Activated naive CD4-positive, alpha-beta T cell treated with anti-CD3 and anti-CD28 coated beads for 36 hours (primary cell): ENCODE data around the gene CREM. TPM values are rescaled to one million over a fixed set of nuclear protein-coding genes. Genes with fewer than 3 reads are reported as not detected.
A peak's percentile ranks its signal among the peaks of the same experiment; 100 is the strongest.

Experiments used
- CTCF ChIA-PET: fragments of 350-600 bp; sonication (Branson Sonifier 250); formaldehyde crosslinking; loops from one replicate; lab custom pipeline; 2021; ENCODE audit warnings: antibody characterized with exemption; lab: Charles Lee
- DNase-seq: peaks from one replicate; pipeline ENCODE4 v3.0.0-alpha.2; 2020
- H3K27ac Mint-ChIP-seq: one replicate; pipeline ENCODE4 v1.8.0; 2021; ENCODE audit warnings: mild to moderate bottlenecking, mixed read lengths
- H3K27me3 Mint-ChIP-seq: one replicate; pipeline ENCODE4 v1.8.0; 2021; ENCODE audit warnings: low read depth, mixed read lengths
- H3K36me3 Mint-ChIP-seq: one replicate; pipeline ENCODE4 v1.8.0; 2021; ENCODE audit warnings: low read depth, mixed read lengths
- H3K4me1 Mint-ChIP-seq: one replicate; pipeline ENCODE4 v1.8.0; 2021; ENCODE audit warnings: low read depth, mixed read lengths
- H3K4me3 Mint-ChIP-seq: one replicate; pipeline ENCODE4 v1.8.0; 2021; ENCODE audit warnings: mild to moderate bottlenecking, moderate library complexity, mixed read lengths
- H3K9me3 Mint-ChIP-seq: one replicate; pipeline ENCODE4 v1.8.0; 2021; ENCODE audit warnings: mixed read lengths
- intact Hi-C: fragments of 100-400 bp; cut with micrococcal nuclease; formaldehyde crosslinking; loops from one replicate; pipeline ENCODE4 v1.15.1; 2023
- total RNA-seq, 2 experiments: library from RNA; stranded (reverse); gene quantifications; one replicate each; pipeline ENCODE4 v1.2.3, GENCODE V29; 2021

The CREM gene
- total RNA-seq, 2 experiments from 2014 or later = 107 to 111 TPM

DNA sequence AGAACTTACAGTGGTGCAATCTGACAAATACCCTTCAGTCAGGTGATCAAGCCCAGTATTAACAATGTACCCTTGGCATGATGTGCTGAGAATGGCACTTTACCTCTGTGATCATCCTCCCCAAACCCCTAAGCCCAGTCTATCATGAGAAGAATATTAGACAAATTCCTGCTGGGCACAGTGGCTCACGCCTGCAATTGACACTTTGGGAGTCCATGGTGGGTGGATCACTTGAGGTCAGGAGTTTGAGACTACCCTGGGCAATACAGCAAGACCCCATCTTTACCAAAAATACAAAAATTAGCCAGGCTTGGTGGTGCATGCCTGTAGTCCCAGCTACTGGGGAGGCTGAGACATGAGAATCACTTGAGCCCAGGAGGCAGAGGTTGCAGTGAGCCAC is 29.1 kb upstream of the CREM start:
- DNase-seq = no peak
- Mint-ChIP-seq H3K27ac (no peak overlapping the region), H3K4me3 (no peak overlapping the region), H3K36me3 (no peaks in the 10 kb centered on the region), H3K9me3 (peaks cover 2% of the 10 kb centered on the region), H3K4me1 (no peaks in the 10 kb centered on the region), H3K27me3 (no peaks in the 10 kb centered on the region)
- intact Hi-C loops = loop anchor here (10.0 kb wide), 1 partner anchor 433 kb away; no protein-coding TSS in a partner anchor
- CTCF ChIA-PET = no interaction called here

DNA sequence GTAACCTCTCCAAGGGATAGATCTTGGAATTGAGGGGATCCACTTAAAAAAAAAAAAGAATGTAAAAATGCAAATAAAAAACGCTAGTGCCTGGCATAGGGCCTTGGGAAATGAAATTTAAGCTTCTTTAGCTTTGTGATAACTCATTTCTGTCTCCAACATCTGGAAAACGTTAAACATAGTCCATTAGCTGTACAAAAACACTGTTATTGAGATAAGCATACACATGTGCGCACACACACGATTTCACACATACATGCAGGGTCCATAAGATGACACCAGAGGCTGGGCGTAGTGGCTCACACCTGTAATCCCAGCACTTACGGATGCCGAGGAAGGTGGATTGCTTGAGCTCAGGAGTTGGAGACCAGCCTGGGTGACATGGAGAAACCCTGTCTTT is 22.8 kb upstream of the CREM start:
- no peaks in the 10 kb centered on the region for H3K9me3 Mint-ChIP-seq
- no peaks in the 10 kb centered on the region for H3K36me3 Mint-ChIP-seq
- CTCF ChIA-PET = interaction anchor here (0.7 to 1.0 kb wide), 2 partner anchors 19 to 398 kb away, joined by 3 to 4 read pairs; no protein-coding TSS in a partner anchor
- H3K4me3 Mint-ChIP-seq = no peak overlapping the region
- H3K4me1 Mint-ChIP-seq = no peaks in the 10 kb centered on the region
- no peak overlapping the region for H3K27ac Mint-ChIP-seq
- no peaks in the 10 kb centered on the region for H3K27me3 Mint-ChIP-seq
- intact Hi-C loops = no loop called here
- DNase-seq = no peak

DNA sequence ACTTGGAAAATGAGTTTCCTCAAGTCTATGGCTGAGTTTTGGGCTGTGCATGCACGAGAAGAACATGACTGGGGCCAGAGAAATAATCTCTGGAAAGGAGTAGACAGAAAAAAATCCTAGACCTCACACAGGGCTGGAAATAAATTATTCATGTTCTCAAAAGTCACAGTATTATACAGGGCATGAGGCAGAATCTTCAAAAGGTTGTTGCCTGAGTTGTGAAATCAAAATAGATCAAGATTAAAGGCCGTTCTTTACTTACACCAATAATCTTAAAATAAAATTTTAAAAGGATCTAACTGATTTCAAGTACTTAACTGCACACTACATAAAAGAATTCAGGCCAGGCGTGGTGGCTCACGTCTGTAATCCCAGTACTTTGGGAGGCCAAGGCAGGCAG is 14.1 kb upstream of the CREM start:
- Mint-ChIP-seq H3K4me1 (no peaks in the 10 kb centered on the region), H3K9me3 (no peaks in the 10 kb centered on the region), H3K36me3 (no peaks in the 10 kb centered on the region), H3K27ac (no peak overlapping the region), H3K27me3 (no peaks in the 10 kb centered on the region), H3K4me3 (no peak overlapping the region)
- CTCF ChIA-PET = interaction anchor here (2.0 kb wide), 1 partner anchor 14 kb away, joined by 7 read pairs; the partner anchor contains the start of gene CREM
- no peak for DNase-seq
- intact Hi-C loops = no loop called here

DNA sequence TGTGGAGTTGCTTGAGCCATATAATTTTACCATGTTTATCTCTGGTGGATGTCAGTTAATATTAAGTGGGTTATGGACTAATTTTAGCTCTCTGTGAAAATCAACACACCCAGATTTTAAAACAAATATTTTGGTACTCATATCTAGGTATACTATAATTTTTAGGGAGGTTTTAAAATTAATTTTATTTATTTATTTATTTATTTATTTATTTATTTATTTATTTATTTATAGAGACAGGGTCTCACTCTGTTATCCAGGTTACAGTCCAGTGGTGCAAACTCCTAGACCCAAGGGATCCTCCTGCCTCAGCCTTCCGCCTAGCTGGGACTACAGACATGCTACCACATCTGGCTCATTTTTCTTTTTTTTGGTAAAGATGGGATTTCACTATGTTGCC is 7.3 kb upstream of the CREM start:
- peaks cover 10% of the 10 kb centered on the region for H3K4me1 Mint-ChIP-seq
- intact Hi-C loops = no loop called here
- no peak for DNase-seq
- H3K36me3 Mint-ChIP-seq = no peaks in the 10 kb centered on the region
- CTCF ChIA-PET = interaction anchor here (0.6 to 11.0 kb wide), 13 partner anchors 14 to 443 kb away, joined by 3 to 223 read pairs (median 4); no protein-coding TSS in a partner anchor
- no peak overlapping the region for H3K27ac Mint-ChIP-seq
- no peak overlapping the region for H3K4me3 Mint-ChIP-seq
- H3K9me3 Mint-ChIP-seq = no peaks in the 10 kb centered on the region
- no peaks in the 10 kb centered on the region for H3K27me3 Mint-ChIP-seq

DNA sequence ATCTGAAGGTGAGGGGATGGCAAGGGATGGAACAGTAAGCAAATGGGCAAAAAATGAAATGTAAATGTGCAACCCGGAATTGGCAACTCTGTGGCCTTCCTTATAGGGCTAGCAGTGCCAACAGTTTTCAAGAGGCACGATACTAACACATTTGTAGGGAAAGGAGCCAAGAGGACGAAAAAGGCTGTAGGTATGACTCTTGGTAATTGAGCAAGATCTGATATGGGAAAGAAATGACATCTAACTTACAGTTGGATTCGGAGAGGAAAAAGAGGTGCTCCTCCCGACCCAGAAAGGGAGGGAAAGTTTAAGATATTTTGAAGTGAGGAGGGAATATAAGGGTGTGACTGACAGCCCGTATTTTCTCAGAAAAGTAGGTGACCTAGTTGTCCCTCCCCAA is 2.1 kb upstream of the CREM start:
- no peak for DNase-seq
- H3K27me3 Mint-ChIP-seq = no peaks in the 10 kb centered on the region
- peaks cover 16% of the 10 kb centered on the region for H3K36me3 Mint-ChIP-seq
- H3K4me1 Mint-ChIP-seq = peaks cover 32% of the 10 kb centered on the region
- intact Hi-C loops = no loop called here
- H3K9me3 Mint-ChIP-seq = no peaks in the 10 kb centered on the region
- CTCF ChIA-PET = interaction anchor here (1.1 to 11.0 kb wide), 3 partner anchors 29 to 92 kb away, joined by 3 to 223 read pairs (median 124); no protein-coding TSS in a partner anchor
- H3K27ac Mint-ChIP-seq = no peak overlapping the region
- H3K4me3 Mint-ChIP-seq = no peak overlapping the region

DNA sequence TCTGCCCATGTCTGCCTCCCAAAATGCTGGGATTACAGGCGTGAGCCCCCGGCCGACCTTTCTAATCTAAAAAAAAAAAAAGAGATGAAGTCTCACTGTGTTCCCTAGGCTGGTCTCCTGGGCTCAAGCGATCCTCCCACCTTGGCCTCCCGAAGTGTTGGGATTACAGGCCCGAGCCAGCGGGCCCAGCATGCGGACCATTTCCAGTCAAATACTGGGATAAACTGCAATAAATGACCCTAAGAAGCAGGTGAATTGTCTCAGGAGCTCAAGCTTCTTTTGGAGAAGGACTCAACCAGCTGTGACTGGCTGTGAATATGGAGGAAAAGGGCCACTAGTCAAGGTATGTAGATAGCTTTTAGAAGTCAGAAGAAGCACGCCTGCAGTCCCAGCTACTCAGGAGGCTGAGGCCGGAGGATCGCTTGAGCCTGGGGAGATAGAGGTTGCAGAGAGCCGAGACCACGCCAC is 550 bp upstream of the CREM start:
- DNase-seq = no peak
- CTCF ChIA-PET = interaction anchor here (0.6 to 11.0 kb wide), 16 partner anchors 14 to 437 kb away, joined by 3 to 223 read pairs (median 3); partner anchors contain the start of gene CUL2
- Mint-ChIP-seq H3K27ac (peak overlapping the region; percentile 90), H3K4me1 (peaks cover 45% of the 10 kb centered on the region), H3K27me3 (no peaks in the 10 kb centered on the region), H3K36me3 (peaks cover 18% of the 10 kb centered on the region), H3K4me3 (peak overlapping the region; percentile 81), H3K9me3 (no peaks in the 10 kb centered on the region)
- intact Hi-C loops = loop anchor here (1.0 to 5.0 kb wide), 8 partner anchors 36 to 1989 kb away; partner anchors contain the start of genes CCNY and CUL2

DNA sequence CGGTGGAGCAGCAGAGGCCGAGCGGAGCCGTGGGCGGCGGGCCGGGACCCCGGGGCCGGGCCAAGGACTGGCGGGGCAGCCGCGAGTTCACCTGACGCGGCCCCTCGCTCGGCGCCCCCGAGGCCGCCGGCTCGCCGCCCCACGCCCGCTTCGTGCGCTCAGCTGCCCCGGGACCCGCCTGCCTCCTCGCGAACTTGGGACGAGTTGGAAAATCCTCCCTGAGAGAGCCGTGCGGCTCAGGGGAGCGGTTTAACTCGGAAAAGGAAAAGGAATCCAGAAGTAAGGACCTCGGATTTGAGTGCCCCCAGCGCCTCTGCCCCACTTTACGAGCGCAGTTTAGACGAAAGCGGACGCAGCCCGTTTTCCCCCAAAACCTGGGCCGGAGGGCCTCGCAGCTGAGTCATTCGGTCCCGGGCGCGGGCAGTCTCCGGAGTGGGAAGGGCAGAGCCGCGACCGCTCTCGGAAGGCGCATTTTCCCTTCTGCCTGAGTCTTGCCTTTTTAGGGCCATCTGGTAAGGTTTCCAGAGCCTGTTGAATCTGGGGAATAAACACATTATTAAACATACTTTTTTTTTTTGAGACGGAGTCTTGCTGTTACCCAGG is 744 bp downstream of the CREM start:
- intact Hi-C loops = loop anchor here (1.0 to 5.0 kb wide), 7 partner anchors 22 to 1990 kb away; partner anchors contain the start of gene FZD8
- H3K4me3 Mint-ChIP-seq = peak overlapping the region; percentile 81
- CTCF ChIA-PET = interaction anchor here (1.1 to 11.0 kb wide), 6 partner anchors 22 to 99 kb away, joined by 3 to 223 read pairs (median 5); no protein-coding TSS in a partner anchor
- peak overlapping the region; percentile 95 for H3K27ac Mint-ChIP-seq
- peak; percentile 59 for DNase-seq
- no peaks in the 10 kb centered on the region for H3K27me3 Mint-ChIP-seq
- H3K4me1 Mint-ChIP-seq = peaks cover 54% of the 10 kb centered on the region
- peaks cover 18% of the 10 kb centered on the region for H3K36me3 Mint-ChIP-seq
- H3K9me3 Mint-ChIP-seq = no peaks in the 10 kb centered on the region

DNA sequence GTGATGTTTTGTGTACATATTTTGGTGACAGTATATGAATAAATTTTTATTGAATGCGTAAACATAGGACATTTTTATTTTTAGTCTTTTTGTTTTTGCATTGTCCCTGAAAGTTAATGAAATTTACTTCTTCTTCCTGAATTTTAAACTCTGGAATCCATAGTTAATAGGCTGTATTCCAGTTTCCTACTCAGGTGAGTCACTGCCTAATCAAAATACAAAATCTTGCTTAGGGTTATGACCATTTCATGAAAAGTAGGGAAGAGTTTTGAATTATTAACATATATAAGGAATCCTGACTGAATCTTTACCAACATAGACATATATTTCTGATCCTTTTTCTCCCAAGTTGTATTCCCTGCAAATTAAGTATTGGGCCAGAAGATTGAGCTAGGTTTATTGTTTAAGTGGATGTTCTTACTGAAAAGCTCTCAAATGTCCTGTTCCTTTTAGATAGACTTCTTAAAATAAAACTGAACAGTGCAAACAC is 2.6 kb downstream of the CREM start:
- intact Hi-C loops = loop anchor here (5.0 kb wide), 1 partner anchor 1992 kb away; no protein-coding TSS in a partner anchor
- Mint-ChIP-seq H3K4me3 (peak overlapping the region; percentile 81), H3K27ac (peak overlapping the region; percentile 95), H3K4me1 (peaks cover 60% of the 10 kb centered on the region), H3K9me3 (no peaks in the 10 kb centered on the region), H3K36me3 (peaks cover 18% of the 10 kb centered on the region), H3K27me3 (no peaks in the 10 kb centered on the region)
- DNase-seq = no peak
- CTCF ChIA-PET = interaction anchor here (1.3 to 2.0 kb wide), 2 partner anchors 67 to 88 kb away, joined by 5 to 14 read pairs; no protein-coding TSS in a partner anchor

DNA sequence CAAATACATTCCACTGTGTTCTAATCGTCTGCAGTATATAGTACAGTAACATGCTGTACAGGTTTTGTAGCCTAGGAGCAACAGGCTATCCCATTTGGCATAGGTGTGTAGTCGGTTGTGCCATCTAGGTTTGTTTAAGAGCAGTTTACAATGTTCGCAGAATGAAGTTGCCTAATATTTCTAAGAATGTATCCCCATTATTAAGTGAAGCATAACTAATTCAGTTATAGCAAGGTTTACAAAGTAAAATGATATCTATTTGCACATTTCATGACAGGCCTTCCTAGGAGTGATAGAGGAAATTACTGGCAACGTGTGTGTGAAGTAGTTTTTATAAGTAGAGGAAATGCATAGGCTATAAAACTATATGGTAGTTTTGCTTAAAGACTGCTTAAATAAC is 4.0 kb downstream of the CREM start:
- H3K4me1 Mint-ChIP-seq = peaks cover 54% of the 10 kb centered on the region
- peak overlapping the region; percentile 6 for H3K4me3 Mint-ChIP-seq
- intact Hi-C loops = no loop called here
- peaks cover 19% of the 10 kb centered on the region for H3K36me3 Mint-ChIP-seq
- H3K27me3 Mint-ChIP-seq = no peaks in the 10 kb centered on the region
- no peak overlapping the region for H3K27ac Mint-ChIP-seq
- DNase-seq = no peak
- no peaks in the 10 kb centered on the region for H3K9me3 Mint-ChIP-seq
- CTCF ChIA-PET = interaction anchor here (2.0 kb wide), 1 partner anchor 65 kb away, joined by 14 read pairs; no protein-coding TSS in a partner anchor

DNA sequence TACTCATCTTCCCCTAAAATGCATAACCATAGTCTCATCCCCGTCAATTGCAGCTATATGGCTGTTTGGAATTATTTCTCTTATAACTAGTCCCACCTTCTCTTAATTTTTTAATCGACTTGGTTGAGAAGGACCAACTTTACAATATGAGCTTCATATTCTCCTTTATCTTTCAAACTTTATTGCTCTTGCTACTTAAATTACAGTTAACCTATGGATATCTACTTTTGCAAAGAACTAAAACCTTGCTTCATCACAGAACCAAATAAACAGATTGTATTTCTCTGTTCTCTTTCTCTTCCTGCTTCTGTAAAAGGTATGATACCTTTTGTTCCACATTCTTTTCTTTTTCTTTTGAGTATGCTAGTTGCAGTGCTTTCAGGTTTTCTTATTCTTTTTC is 6.1 kb downstream of the CREM start:
- intact Hi-C loops = loop anchor here (1.0 kb wide), 2 partner anchors 17 to 63 kb away; no protein-coding TSS in a partner anchor
- Mint-ChIP-seq H3K36me3 (peaks cover 16% of the 10 kb centered on the region), H3K27ac (peak overlapping the region; percentile 80), H3K9me3 (no peaks in the 10 kb centered on the region), H3K4me1 (peaks cover 62% of the 10 kb centered on the region), H3K27me3 (no peaks in the 10 kb centered on the region), H3K4me3 (peak overlapping the region; percentile 65)
- DNase-seq = no peak
- CTCF ChIA-PET = interaction anchor here (1.1 to 3.2 kb wide), 5 partner anchors 10 to 87 kb away, joined by 3 to 18 read pairs (median 5); no protein-coding TSS in a partner anchor

DNA sequence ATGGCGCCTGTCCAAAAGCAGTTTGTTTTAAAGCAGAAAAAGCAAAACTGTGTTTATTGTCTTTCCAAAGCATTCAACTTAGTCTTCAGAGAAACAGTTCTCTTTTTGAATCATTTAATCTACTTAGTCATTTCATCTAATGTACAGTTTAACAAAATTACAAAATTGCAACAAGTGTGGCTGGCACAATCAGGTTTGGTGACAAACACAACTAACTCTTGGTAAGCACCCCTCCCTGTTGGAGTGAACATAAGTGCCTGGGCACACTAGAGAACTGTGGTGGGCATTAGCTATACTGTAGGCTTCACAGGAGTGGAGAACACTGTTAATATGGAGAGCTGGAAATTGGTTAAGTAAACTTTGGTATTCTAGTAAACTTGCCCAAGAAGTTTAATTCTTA is 6.9 kb downstream of the CREM start:
- CTCF ChIA-PET = interaction anchor here (0.8 to 3.2 kb wide), 4 partner anchors 9 to 62 kb away, joined by 3 to 18 read pairs (median 4); partner anchors contain the start of gene CUL2
- no peaks in the 10 kb centered on the region for H3K9me3 Mint-ChIP-seq
- peak overlapping the region; percentile 18 for H3K4me3 Mint-ChIP-seq
- peak overlapping the region; percentile 80 for H3K27ac Mint-ChIP-seq
- intact Hi-C loops = no loop called here
- DNase-seq = peak; percentile 26
- H3K4me1 Mint-ChIP-seq = peaks cover 58% of the 10 kb centered on the region
- no peaks in the 10 kb centered on the region for H3K27me3 Mint-ChIP-seq
- H3K36me3 Mint-ChIP-seq = peaks cover 9% of the 10 kb centered on the region

DNA sequence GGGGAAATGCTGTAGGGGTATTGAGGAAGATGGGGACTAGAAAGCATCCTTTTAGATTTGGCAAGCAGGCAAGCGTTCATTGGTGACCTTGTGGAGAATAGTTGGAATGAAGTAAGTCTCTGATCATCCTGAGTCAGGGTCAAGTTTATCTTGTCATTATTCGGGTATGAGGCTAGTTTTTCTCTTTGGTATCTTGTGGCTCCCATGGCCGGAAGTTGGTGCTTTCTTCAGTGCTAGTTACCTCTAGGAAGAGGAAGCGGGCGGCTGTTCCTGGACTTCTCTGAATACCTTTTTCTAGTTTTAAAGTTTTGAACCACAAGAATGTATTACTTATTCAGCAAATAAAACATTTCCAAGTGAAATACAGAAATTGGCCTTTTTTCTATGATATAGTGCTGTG is 9.2 kb downstream of the CREM start:
- Mint-ChIP-seq H3K36me3 (peaks cover 3% of the 10 kb centered on the region), H3K27me3 (no peaks in the 10 kb centered on the region), H3K9me3 (no peaks in the 10 kb centered on the region), H3K4me1 (peaks cover 40% of the 10 kb centered on the region), H3K27ac (no peak overlapping the region), H3K4me3 (peak overlapping the region; percentile 11)
- intact Hi-C loops = no loop called here
- CTCF ChIA-PET = interaction anchor here (1.4 kb wide), 1 partner anchor 60 kb away, joined by 6 read pairs; no protein-coding TSS in a partner anchor
- peak; percentile 40 for DNase-seq
